ENCODE data around the gene LANCL2.

The LANCL2 gene

DNA sequence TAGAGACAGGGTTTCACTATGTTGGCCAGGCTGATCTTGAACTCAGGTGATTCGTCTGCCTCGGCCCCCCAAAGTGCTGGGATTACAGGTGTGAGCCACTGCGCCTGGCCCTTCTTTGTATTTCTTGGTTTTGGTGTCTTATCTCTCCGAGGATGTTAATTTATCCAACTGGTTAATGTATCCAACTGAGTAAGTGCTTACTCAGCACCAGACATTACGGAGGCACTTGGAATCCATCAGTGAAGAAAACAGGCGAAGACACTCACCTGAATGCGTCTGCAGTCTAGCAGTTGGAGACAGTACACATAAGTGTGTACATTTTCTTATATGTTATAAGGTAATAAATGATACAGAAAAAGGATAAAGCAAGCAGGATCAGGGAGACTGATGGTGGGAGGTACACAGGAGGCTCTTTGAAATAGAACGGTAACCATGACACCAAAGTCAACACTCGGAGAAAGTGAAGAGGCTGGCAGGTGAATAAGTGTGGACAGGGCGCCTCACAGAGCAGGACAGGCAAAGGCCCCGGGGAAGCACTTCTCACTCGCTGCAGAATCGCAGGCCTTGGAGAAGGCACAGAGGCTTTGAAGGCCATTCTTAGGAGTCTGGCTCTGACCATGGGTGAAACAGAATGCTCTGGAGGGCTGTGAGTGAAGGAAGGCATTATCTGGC lies 73.1 kb downstream of the LANCL2 start:
- no peak for DNase-seq (ENCODE audit: low spot score)

DNA sequence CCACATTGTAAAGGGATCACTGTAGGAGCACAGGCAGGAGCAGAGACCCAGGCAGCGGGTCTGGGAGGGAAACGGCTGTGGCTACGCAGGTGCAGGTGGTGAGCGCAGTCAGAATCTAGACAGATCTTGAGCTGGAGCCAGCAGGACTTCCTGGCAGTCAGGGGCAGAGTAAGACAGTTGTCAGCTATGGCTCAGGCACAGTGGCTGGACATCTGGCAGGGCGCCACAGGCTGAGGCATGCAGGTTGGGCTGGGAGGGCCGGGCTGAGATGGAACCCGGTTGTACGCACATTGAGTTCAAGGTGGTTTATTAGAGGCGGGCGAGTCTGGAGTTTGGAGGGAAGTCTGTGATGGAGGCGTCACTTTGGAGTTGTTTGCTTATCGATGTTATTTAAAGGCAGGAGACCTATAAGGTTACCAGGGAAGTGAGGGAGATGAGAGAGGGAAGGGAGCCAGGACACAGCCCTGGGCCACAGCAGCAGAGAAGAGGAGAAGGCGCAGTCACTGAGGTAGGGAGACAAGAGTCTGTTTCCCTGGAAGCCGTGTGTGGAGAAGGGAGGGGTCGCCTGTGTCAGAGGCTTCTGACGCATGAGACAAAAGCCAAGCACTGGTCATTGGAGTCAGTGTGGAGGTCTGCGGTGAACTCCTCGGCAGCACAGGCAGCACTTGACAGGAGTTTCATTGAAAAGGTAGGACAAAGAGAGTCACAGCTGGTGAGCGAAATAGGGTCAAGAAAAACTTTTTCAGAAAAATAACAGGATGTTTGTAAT lies 73.8 kb downstream of the LANCL2 start:
- DNase-seq (ENCODE audit: low spot score) = no peak

DNA sequence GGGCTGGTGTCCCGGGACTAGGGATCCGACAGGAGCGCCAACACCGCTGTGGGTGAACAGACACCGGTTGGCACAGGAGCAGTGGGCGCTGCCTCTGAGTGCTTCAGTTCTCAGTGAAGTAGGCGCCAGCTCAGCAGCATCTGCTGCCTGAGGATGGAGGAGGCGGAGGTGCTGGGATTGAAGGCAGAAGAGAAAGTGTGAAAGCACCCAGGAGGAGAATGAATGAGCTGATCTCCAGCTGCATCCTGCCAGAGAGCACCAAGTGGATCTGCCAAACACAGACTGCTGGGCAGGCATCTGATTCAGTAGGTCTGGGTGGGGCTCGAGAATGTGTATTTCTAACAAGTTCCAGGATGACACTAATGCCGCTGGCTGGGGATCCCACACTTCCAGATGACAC lies 74.5 kb downstream of the LANCL2 start:
- peak; percentile 66 for DNase-seq (ENCODE audit: low spot score)

DNA sequence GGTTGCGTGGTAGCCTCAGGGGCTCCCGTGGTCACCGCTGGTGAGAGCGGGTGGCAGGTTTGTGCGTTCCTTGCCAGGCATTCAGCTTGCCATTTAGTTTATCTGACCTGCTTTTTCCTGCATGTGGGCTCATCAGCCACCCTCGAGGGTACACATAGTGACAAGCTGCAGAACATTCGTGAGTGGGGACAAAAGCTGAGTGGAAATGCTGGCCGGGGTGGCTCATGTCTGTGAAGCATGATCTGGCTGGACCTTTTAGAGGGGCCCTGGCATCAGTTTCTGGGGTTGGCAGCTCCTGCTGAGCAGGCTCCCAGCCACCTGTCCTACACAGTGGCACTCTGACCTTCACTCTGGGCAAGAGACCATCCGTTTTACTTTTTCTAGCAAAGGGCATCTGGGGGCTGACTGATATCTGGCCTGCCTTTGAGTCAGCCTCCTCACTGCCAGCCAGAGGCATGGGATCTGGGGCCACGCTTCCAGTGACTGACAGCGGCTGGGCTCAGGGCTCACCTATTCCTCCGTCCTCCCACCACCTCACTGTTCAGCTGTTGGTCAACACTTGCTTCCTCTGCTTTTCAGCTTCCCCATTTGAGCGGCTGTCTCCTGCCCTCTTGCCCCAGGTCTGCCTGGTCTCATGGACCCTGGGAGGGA lies 75.0 kb downstream of the LANCL2 start:
- no peak for DNase-seq (ENCODE audit: low spot score)

DNA sequence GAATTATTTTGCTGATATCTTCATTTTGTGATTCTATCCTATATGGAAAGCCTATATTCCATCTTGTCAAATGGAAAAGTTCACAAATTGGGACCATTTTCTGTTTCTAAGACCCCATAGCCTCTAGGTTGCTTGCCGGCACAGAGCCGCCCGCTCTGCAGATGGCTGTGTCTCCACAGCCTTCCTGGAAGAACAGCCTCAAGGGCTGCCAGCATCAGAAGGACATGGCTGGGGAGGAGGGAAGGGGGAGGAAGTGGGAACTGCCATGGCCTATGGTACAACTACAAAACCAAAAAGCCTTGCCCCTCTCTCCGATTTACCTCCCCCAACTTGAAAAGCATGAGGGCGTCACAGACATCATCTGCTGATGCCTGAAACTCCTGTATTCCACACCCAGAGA lies 75.9 kb downstream of the LANCL2 start:
- DNase-seq (ENCODE audit: low spot score) = no peak

DNA sequence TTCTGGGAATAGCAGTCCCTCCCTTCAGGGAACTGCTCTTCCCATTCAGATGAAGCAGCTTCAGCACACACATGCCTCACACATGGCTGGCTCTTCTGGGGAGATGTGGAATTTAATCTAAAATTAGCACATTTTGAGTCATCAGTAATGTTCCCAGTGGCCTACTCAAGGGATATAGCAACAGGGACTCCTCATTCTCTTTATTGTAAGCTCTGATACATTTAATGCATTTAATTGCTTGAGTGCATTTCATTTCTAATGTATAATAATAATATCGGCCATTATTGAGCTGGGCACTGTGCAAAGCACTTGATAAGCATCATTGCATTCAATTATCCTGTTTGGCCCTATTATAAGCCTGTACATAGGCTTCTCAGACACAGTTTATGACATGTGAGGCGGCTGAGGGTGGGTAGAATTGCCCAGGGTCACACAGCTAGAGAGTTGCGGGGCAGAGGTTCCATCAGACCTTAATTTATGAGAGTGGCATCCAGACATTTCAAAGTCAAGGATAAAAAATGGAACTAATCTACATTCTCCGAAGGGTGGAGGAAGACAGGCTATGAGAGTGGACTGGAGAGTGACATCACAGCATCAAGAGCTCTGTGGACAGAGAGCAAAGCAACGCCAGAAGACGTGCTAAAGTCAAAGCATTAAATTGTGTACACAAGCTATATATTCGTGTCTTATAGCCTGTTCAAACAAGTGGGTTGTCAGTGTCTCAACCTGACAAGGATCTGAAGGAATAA lies 76.8 kb downstream of the LANCL2 start:
- peak; percentile 91 for DNase-seq (ENCODE audit: low spot score)

DNA sequence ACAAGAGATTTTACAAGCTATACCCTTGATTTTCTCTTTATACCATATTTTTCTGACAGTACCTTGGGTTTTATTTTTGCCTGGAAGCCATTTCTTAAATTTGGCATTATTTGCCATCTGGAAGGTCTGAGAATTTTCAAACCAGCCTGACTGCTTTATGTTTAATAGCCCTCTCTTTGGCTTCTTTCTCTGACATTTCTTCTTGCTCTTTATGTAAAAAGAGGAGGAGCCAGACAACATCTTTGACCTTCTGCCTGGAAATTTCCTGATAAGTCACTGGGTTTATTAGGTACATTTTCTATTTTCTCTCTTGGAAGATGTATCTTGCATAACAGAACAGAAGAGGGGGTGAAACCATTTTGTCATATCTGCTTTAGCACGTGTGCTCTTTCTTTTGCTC lies 79.6 kb downstream of the LANCL2 start:
- no peak for DNase-seq (ENCODE audit: low spot score)

DNA sequence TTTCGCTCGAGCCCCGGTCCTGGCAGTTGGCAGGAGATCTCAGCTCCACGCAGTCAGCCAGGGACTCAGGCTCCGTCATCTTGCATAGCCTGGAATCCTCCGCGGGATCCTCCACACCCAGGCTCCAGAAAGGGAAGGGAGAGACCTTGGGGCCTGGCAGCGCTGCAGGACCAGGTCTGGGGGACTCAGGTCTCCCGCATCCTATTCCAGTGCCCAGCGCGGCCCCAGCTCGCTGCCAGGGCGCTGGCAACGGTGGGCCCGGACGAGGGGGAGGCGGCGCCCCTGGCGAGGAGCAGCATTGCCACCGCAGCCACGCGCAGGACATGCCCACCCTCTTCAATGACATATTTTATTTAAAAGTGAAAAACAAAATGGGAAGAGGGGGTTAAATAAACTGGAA lies 83.4 kb downstream of the LANCL2 start:
- DNase-seq (ENCODE audit: low spot score) = no peak

DNA sequence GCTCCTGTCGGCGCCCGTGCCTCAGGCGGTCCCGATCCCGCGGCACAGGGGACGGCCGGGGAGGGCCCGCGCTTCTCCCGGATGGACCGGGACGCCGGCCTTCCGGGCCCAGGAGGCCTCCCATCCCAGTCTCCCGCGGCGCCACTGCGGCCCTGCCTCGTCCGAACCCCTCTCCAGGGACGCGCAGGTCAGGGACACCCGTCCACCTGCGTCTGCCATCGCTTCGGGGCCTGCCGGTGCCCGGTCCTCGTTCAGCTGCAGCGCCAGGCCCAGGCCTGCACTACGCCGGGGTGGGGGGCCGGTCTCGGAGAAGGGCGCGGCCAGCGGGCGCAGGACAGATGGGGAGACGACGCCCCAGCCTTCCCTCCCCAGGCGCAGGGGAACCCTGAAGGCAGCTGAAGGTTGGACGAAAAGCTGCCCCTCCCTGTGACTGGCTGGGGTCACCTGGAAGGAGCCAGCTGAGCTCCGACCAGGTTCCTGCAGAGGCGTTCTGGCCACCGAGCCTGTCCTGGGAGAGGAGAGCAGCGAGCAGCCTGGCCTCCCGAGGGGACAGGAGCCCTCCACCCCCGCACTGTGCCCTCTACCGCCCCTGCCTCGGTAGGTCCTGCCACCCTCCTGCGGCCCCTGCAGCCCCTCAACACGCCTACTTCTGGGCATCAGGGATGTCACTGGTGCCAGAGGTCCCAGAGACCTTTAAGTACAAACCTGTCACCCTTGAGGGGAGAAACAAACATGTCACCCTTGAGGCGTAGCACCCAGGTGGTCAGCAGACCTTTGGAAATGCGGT lies 84.3 kb downstream of the LANCL2 start:
- DNase-seq (ENCODE audit: low spot score) = no peak

DNA sequence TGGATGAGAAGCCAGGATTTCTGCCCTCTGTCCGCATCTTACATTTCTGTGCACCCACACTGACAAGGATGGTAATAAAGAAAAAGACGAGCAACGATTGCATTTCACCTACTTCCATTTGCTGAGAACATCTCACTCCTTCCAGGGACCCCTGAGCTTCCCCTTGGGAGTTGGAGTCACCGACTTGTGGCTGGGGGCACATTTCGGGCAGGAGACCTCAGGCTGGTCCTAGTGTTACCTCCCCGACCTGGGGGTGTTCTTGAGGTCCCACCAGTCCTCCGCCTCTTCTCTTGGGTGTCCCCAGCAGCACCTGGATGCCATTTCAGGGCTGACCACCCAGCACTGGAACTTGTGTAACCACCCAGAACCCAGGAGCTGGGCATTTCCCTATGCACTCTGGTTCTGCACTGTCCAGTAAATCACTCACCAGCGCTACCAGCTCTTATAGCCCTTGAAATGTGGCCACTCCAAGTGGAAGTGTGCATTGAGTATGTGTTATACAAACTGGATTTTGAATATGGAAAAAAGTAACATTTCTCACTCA lies 84.9 kb downstream of the LANCL2 start:
- DNase-seq (ENCODE audit: low spot score) = no peak

DNA sequence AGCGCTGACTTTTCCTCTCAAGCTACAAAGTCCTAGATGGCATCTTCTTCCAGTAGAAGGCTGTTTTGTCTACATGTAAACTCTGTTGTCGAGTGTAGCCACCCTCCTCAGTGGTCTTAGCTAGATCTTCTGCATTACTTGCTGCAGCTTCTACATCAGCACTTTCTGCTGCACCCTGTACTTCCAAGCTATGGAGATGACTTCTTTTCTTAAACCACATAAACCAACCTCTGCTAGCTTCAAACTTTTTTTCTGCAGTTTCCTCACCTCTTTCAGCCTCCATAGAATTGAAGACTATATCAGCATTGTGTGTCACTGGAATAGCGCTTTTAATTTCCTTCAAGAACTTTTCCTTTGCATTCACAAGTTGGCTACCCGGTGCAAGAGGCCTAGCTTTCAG lies 87.8 kb downstream of the LANCL2 start:
- DNase-seq (ENCODE audit: low spot score) = no peak

DNA sequence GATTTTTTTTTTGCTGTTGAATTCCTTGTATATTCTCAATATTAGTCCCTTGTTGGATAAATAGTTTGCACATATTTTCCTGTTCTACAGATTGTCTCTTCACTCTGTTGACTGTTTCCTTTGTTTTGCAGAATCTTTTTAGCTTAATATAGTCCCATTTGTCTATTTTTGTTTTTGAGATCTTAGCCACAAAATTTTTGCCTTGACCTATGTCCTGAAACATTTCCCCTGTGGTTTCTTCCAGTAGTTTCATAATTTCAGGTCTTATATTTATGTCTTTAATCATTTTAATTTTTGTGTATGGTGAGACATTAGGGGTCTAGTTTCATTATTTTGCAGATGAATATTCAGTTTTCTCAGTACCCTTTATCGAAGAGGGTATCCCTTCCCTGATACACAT lies 92.7 kb downstream of the LANCL2 start:
- DNase-seq (ENCODE audit: low spot score) = no peak

DNA sequence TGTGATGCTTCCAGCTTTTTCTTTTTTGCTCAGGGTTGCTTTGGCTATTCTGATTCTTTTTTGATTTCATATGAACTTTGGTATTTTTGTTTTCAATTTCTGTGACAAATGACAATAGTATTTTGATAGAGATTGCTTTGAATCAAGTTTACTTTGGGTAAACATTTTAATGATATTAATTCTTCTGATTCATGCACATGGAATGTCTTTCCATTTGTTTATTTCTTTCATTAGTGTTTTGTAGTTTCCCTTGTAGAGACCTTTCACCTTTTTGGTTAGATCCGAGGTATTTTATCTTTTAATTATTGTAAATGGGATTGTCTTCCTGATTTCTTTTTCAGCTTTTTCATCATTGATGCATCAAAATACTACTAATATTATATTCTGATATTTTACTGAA lies 93.2 kb downstream of the LANCL2 start:
- no peak for DNase-seq (ENCODE audit: low spot score)

DNA sequence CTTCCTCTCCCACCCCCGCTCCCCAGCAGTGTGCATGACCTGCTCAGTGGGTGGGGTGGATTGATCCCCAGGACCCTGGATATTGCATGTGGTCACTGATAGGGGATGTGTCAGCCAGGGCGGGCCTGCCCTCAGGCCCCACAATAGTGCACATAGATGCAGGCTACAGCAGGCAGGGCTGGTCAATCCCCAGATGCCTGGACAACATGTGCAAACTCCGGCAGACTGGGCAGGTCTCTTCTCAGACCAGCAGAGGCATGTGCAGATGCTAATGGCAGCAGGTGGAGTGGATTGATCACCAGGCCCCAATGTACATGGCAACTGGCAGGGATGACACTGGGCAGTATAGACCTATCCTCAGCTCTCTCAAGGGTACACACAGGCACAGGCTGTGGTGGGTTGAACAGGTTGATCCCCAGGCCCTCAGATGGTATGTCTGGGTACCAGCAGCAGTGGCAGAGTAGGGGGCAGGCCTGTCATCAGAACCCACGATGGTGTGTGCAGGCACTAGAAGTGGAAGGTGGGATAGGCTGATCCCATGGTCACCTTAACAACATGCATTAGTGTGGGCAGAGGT lies 98.6 kb downstream of the LANCL2 start:
- no peak for DNase-seq (ENCODE audit: low spot score)

DNA sequence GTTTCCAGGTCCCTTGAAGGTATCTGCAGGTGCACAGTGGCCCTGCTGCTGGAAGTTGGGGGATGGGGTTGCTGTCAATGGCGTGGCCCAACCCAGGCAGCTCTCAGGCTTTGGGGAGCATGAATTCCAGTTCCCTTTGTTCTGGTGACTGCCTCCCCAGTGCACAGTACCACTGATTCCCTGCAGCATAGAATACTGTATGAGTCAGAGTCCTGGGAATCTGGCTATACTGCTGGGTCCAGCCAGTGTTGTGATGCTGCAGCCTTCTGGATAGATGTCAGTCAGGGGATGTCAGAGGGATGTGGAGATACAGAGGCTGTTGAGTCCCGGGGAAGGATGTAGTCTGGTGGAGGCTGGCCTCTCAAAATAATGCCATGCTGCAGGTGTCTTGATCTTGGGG lies 99.3 kb downstream of the LANCL2 start:
- DNase-seq (ENCODE audit: low spot score) = no peak

DNA sequence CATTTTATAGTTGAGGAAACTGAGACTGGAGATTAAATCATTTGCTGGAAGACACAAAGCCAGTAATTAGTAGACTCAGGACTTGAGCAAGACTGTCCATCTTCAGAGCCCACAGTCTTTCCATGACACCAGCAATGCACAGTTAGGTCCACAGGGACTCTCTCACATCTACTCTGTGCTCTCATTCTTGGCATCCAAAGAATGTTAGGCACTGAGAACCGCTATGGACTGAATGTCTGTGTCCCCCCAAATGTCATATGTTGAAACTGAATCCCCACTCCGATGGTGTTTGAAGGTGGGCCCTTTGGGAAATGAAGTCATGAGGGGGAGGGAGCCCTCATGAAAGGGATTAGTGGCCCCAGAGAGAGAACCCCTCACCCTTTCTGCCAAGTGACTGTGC lies 100.6 kb downstream of the LANCL2 start:
- no peak for DNase-seq (ENCODE audit: low spot score)

DNA sequence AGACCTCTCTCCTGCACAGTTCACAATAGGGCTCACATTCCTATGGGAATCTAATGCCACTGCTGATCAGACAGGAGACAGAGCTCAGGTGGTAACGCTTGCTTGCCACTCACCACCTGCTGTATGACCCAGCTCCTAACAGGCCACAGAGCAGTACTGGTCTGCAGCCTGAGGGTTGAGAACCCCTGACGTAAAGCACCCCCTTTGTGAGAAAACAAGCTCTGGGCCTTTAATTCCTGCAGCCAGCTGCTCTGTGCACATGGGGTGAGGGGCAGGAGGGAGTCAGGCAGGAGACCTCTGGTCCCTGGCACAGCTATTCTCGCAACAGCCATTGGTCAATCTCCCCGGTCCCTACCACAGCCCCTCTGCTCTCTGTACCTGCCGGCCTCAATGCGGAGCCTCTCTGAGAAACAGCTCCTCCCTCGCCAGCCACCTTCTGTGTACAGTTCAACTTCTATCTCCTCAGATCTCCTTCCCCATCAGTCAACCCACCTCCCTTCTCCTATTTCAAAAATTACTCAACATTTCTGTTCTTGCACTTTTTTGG lies 102.0 kb downstream of the LANCL2 start:
- no peak for DNase-seq (ENCODE audit: low spot score)

DNA sequence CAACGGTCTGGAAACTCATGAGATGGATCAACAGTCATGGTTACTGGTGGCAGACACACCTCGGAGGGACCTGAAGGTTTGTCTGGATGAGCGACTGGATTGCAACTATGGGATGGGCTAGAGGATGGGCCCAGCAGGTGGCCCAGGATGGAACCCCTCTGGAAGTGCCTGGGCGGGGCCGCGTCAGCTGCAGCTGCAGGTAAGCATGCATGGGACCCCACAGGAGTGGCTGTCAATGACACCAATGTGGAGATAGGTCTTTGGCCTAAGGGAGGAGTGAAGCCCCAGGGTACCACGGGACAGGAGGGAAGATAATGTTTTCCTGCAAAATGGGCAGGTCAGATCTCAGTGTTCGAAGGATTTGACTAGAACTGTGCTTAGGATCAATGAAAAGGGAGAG lies 103.4 kb downstream of the LANCL2 start:
- DNase-seq (ENCODE audit: low spot score) = no peak

DNA sequence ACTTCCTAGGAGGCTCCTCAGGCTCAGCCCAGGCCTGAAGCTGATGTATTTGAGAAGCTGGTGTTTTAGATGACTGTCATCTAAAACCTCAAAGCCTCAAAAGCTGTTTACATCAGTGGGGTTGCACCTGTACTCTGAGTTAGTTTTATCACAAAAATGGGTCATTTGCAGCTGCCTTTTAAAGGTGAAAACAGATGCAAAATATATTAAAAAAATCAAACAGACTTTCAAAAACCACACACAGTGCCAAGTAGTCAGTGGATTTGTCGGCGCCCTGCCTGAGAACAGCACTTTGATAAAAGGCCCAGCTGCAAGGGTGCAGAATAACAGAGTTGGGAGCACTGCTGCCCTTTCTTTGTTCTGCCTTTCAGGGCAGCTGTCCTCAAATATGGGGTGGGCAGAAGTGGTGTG lies 104.1 kb downstream of the LANCL2 start:
- no peak for DNase-seq (ENCODE audit: low spot score)

DNA sequence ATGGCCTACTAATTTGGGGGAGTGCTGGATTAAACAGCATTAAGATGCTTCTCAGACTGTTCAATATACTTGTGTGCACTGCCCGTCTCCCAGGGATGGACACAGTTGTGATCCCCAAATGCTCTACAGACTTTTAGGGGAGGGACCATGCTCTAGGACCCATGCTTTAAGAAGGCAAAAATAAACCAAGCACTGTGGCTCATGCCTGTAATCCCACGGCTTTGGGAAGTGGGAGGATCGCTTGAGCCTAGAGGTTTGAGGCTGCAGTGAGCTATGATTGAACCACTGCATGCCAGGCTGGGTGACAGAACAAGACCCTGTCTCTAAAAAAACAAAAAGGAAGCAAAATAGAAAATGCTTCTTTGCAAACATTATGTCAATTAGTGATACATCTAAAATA lies 104.6 kb downstream of the LANCL2 start:
- no peak for DNase-seq (ENCODE audit: low spot score)

DNA sequence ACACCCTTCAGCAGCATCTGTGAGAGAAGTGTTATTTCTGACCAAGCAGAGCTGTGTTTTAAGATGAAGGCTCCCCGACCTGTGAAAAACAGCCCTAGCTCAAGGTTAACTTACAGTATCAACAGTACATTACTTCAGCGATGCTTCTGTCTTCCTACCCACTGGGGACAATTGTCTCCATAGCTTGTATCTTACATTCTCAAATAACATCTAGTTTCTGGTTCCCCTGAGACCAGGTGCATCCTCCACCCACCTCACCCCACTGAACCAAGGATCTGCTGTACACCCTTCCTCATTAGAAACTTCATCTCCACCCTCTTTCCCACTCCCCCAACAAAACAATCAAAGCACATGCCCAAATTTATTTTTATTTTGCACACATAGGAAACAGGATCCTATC lies 105.1 kb downstream of the LANCL2 start:
- DNase-seq (ENCODE audit: low spot score) = no peak

Measured in AG08395 (cell line).